K562 (cell line): ENCODE results near the gene RPP21. TPM values are rescaled to one million over a fixed set of nuclear protein-coding genes. Genes with fewer than 3 reads are reported as not detected.

ENCODE experiments used
- ELK3 ChIP-seq: fragments of 450-650 bp; formaldehyde crosslinking; IDR thresholded peaks from 2 replicates; pipeline ENCODE4 v1.4.0; 2020; ENCODE audit warnings: mild to moderate bottlenecking
- MEIS2 ChIP-seq: fragments of 450-650 bp; IDR thresholded peaks from 2 replicates; pipeline ENCODE4 v1.6.1; 2014; ENCODE audit warnings: mild to moderate bottlenecking; ENCODE audit not compliant: partially characterized antibody
- POLR3G ChIP-seq: IDR thresholded peaks from 2 replicates; pipeline ENCODE4 v1.6.1; 2011; ENCODE audit not compliant: insufficient read length, insufficient replicate concordance; ENCODE audit errors: extremely low read depth
- SRSF1 ChIP-seq: fragments of 200-400 bp; formaldehyde crosslinking; IDR thresholded peaks from 2 replicates; pipeline ENCODE4 v1.6.1; 2017; ENCODE audit warnings: mild to moderate bottlenecking, low read depth, low read length, moderate library complexity
- ZBTB5 ChIP-seq: fragments of 450-650 bp; IDR thresholded peaks from 2 replicates; pipeline ENCODE4 v1.6.1; 2017; ENCODE audit warnings: antibody characterized with exemption
- ZNF280A ChIP-seq: fragments of 450-650 bp; IDR thresholded peaks from 2 replicates; pipeline ENCODE4 v1.6.1; 2018; ENCODE audit warnings: mild to moderate bottlenecking, low read depth; ENCODE audit not compliant: partially characterized antibody
- ZNF518B ChIP-seq: fragments of 250-450 bp; sonication (Bioruptor Pico); IDR thresholded peaks from 2 replicates; pipeline ENCODE4 v1.5.0; 2021; ENCODE audit warnings: mild to moderate bottlenecking, moderate library complexity
- ZNF780A ChIP-seq: fragments of 250-450 bp; sonication (Bioruptor Pico); IDR thresholded peaks from 2 replicates; pipeline ENCODE4 v1.5.0; 2021; ENCODE audit warnings: mild to moderate bottlenecking
- polyA plus RNA-seq, 8 experiments: library from polyadenylated mRNA; depleted of rRNA in 4 of 8; stranded (reverse) in 5 of 8; unstranded in 3 of 8; fragments of >200 nt; fragmentation: Nextera tagmentation in 2 of 8; fragmentation: Illumina TruSeq in 1 of 8; extraction: Ambion mirVana in 2 of 8; extraction: Trizol in 1 of 8; gene quantifications; 2 replicates each; pipeline versions ENCODE4 v1.2.1 to v1.2.3, GENCODE V29; 2011 to 2014; ENCODE audit warnings: inconsistent platforms in 1 of 8, missing spikeins in 1 of 8
- total RNA-seq, 7 experiments: library from RNA; depleted of rRNA in 6 of 7; stranded (reverse); fragments of >200 nt in 6 of 7; fragmentation: Illumina TruSeq in 2 of 7; extraction: Trizol in 2 of 7; gene quantifications; 2 replicates each; pipeline versions ENCODE4 v1.2.1 to v1.2.3, GENCODE V29; 2011 to 2021; ENCODE audit warnings: low replicate concordance in 1 of 7

Gene RPP21
- total and polyA plus RNA-seq, 9 of the 15 experiments (the other 6 are each of a cell fraction or from before 2014, with no cell fraction given), result 62.1 to 362 (median 166) TPM

GRCh38 chr6:30359276-30359675 lies 14.3 kb downstream of the RPP21 start (continued):
- TF ChIP-seq ELK3 (CRISPR knock-in tag), result no peak
- TF ChIP-seq ZNF518B (CRISPR knock-in tag), result no peak
- TF ChIP-seq SRSF1, result no peak
- no peak for TF ChIP-seq ZNF280A
- no peak for TF ChIP-seq POLR3G
- no peak for TF ChIP-seq ZBTB5
- TF ChIP-seq ZNF780A (CRISPR knock-in tag), result no peak
- no peak for TF ChIP-seq MEIS2
